Activated CD4-positive, CD25-positive, alpha-beta regulatory T cell treated with anti-CD3 and anti-CD28 coated beads, Interleukin-2, amount 50 U/mL, for 24 hours (primary cell): ENCODE data around the gene YTHDC1.

Source experiments
- ATAC-seq, 2 donors: fragments of 150-1000 bp; cut with Tn5 transposase; one replicate each; pipeline ENCODE4 v1.10.0; 2021; ENCODE audit warnings: mild to moderate bottlenecking in 1 of 2, moderate library complexity in 1 of 2

Gene YTHDC1

DNA sequence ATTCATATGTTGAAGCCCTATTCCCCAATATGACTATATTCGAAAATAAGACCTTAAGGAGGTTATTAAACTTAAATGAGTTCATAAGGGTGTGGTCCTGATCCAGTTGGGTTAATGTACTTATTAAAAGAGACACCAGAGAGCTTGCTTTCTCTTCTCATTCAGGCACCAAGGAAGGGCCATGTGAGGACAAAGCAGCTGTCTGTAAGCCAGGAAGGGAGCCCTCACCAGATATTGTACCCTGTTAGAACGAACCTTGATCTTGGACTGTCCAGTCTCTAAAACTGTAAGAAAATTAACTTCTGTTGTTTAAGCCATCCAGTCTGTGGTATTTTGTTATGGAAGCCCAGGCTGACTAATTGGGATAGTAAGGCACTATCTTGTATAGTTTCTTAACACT lies 9.1 kb upstream of the YTHDC1 start:
- ATAC-seq = no peak

DNA sequence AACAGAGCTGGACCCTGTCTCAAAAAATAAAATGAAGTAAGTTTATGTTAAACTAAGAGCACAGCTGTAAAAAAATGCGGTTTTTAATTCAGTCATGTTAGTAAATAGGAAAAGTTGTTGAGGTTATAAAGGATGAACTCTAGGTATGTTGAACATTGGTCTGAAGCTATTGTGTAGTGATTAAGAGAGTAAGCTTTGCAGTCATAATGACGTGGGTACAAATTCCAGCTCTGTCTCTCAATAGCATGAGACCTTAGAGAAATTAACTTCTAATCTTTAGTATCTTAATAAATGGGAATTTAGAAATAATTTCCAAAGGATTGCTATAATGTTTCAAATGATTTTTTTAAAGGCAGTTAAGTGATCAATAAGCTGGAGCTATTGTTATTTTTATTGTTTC lies 2.9 kb upstream of the YTHDC1 start:
- no peak for ATAC-seq

DNA sequence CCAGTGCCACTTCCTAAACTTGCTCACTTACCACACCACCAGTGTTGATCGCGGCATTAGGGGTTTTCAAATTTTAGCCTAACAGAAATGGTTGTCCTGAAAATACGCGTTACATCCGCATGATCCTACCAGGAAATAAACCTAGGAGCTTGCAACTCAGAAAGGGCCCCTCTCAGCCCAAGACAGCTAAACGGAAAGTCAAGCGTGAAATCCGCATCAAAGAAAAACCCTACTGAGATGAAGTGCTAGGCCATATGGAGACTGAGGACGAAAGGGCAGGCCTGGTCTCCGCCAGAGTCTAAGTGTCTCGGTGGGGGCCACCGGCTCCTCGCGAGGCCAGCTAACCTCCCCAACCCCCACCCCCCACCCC lies 626 bp downstream of the YTHDC1 start:
- peak; percentile 1 for ATAC-seq

DNA sequence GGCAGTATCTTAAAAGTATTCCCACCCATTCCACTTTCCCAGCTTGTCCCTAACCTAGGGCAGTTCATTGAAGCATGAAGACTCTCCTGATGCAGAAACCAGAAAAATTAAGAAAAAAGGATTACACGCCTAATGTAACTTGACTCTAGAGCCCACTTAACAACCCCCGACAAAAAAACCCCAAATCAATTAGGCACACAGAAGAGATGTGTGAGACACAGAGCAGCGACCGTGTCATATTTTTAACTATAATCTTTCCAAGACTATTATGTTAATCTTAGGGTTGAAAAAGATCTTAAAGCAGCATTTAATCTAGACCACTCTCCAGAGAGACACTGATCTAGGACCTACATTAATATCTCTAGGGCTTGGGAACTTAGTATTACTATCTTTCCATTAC lies 1.3 kb downstream of the YTHDC1 start:
- ATAC-seq = no peak

DNA sequence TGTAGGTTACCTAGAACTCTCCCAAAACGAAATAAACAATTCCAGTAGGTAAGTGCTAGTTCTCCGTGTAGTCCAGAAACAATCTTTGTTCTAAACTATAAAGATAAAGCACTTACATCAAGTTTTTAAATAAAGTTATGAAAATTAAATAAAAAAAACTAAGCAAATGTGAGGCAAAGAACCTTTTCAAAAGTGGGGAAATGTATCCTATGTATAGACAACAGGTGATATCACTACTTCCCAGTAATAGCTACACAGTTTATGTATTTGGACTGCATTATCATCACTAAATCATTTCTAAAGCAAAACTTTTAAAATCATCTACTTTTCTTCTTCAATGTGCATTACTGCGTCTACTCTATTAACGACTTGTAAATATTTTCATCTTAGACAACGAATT lies 2.0 kb downstream of the YTHDC1 start:
- no peak for ATAC-seq

DNA sequence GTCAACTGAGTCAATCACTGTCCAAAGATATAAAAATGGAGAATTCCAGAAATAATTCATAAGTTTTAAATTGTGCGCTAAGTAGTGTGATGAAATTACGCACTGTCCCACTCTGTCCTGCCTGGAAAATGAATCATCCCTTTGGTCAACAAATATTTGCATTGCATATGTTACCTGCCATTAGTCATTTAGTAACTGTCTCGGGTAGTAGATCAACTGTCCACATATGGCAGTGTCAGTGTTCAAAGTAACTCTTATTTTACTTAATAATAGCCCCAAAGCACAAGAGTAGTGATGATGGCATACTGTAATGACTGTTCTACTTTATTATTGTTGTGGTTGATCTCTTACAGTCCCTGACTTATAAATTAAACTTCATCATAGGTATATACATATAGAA lies 3.4 kb downstream of the YTHDC1 start:
- peak; percentile 34 to 51 for ATAC-seq

- ATAC-seq = no peak
Observed at GRCh38 chr4:68344785-68345184, 5.1 kb downstream of the YTHDC1 start.

DNA sequence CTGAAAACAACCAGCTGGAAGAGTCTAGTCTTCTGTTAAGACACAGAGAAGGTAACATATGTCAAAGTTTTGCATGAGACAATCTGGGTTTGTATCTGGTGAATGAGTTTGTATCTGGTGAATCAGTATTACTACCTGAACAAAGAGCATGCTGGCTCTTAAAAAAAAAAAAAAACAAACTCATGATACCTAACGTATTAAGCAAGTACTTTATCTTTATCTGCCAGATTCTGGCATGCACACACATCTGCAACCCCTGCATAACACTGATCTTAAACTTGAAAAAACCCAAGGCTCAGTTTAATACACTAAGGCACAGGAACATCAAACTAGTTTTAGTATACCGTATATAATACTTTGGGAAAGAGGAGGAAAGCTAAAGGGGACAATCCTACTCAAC lies 5.8 kb downstream of the YTHDC1 start:
- no peak for ATAC-seq

DNA sequence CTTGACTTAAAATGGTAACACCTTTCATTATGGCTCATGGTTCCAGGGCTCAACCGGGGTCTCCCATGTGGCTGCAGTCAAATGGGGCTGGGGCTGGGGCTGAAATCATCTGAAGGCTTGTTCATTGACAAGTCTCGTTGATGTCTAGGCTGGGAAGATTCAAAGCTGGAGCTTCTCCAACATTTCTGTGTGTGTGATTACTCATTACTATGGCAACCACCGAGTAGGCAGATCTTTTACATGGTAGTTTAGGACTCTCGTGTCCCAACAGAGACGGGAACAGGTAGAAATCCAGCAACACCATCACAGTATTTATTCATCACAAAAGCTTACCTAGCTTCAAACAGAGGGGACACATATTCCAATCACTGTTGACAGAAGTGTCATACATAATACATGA lies 7.8 kb downstream of the YTHDC1 start:
- ATAC-seq = no peak

GRCh38 chr4:68338625-68339024 lies 11.3 kb downstream of the YTHDC1 start:
- ATAC-seq = no peak

DNA sequence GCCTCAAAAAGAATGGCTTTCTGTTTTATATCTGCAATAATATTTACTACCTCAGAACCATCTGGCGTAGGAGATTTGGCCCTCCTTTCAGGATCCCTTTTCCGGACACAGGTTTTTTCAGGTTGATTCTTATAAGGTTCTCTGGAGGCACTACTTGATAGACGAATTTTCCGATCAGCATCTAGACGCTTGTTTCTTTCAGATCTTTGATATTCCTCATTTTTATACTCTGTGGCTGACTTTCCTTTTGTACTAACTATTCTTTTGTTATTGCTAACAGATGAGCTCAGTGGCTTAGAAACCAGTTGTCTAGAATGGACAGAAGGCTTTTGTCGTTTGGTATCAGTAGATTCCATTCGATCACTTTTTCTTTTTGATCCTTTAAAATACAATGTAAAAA lies 12.4 kb downstream of the YTHDC1 start:
- ATAC-seq = no peak

DNA sequence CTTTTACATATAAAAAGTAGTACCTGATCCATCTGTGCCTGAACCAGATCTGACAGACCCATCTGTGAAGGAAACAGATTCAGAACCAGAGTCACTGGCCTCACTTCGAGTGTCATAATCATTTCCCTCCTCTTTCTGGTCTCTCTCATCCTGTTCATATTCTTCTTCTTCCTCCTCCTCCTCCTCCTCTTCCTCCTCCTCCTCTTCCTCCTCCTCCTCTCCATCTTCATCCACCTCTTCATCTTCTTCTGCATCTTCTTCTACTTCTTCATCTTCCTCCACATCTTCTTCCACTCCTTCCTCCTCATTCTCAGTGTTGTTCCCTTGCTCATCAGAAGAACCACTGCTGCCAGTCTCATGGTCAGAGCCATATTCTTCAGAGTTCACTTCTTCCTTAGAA lies 12.9 kb downstream of the YTHDC1 start:
- ATAC-seq = no peak

- ATAC-seq = no peak
Observed at GRCh38 chr4:68336530-68336929, 13.4 kb downstream of the YTHDC1 start.

DNA sequence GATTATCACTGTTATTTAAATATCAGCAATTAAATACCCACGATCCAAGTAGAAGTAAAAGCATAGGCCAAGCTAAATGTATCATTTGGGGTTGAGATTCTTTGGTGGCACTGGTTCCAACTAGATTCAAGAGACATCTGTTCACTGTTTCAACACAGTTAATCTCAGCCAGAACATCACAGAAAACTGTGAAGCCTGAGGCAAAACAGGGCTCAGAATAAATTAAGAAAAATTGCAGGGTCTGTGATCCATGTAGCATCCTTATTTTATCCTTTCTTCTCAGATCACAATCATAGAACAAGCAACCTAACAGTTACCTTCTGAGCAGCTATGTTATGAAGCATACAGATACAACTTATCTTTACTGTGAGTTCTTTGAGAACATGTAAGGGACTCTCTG lies 23.7 kb downstream of the YTHDC1 start:
- no peak for ATAC-seq

- no peak for ATAC-seq
Observed at GRCh38 chr4:68324519-68325262, 25.2 kb downstream of the YTHDC1 start.

DNA sequence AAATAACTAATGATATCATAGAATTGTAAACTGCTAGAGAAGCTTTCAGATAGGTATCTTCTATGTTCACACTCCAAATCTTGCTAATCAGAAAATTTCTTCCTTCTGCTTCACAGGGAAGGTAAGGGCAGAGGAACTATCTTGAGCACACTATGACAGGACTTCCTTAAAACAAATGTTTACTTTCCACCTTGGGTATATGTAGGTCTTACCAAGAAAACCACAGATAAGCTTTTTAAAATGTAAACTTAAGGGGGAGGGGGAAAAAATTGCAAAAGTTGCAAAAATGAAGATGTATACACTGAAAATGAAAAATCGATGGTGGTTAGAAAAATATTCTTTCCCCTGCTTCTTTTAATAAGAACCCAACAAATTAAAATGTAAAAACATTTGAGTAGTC lies 30.9 kb downstream of the YTHDC1 start:
- ATAC-seq = no peak

DNA sequence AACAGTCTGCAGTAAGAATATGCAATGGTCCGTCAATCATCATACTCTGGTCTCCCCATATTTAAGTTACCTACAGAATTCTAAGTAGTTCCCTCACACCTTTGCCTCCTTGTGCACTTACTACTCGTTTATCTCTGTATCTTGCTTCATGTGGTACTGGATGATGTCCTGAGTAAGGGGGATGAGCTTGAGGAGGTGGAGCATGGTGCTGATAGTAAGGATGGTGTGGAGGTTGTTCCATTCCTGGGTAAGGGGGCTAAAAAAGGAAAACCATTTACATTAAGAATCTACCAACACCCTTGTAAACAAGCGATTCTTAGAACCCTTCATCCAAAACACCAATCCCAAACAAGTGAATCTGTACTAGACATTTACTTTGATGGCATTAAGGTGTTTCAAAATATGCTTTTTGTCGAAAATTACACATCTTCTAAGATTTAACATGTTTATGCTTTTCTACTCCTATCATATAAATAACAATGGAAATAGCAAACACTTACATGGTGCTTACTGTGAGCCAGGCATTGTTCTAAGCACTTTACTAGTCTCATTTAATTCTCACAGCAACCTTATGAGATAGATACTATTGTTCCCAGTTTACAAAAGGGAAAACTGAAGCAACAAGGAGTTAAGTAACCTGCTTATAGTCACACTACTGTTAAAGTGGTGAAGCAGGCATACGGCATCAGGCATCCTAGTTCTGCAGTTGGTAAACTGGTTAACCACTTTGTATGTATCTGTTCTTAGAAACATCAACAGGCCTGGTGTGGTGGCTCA lies 33.5 kb downstream of the YTHDC1 start:
- no peak for ATAC-seq

- ATAC-seq = no peak
Observed at GRCh38 chr4:68310651-68311247, 39.1 kb downstream of the YTHDC1 start.

GRCh38 chr4:68304731-68305130 lies 45.2 kb downstream of the YTHDC1 start:
- no peak for ATAC-seq

GRCh38 chr4:68299492-68300457 lies 50.1 kb downstream of the YTHDC1 start:
- ATAC-seq = peak; percentile 51 to 58

GRCh38 chr4:68297137-68297536 lies 52.8 kb downstream of the YTHDC1 start:
- ATAC-seq = no peak

DNA sequence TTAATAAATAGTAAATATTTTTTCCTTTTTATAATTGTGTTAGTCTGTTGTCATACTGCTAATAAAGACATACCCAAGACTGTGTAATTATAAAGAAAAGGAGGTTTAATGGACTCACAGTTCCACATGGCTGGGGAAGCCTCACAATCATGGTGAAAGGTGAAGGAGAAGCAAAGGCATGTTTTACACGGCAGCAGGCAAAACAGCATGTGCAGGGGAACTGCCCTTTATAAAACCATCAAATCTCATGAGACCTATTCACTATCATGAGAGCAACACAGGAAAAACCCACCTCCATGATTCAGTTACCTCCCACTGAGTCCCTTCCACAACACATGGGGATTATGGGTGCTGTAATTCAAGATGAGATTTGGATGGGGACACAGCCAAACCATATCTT lies 58.6 kb downstream of the YTHDC1 start:
- ATAC-seq = no peak

DNA sequence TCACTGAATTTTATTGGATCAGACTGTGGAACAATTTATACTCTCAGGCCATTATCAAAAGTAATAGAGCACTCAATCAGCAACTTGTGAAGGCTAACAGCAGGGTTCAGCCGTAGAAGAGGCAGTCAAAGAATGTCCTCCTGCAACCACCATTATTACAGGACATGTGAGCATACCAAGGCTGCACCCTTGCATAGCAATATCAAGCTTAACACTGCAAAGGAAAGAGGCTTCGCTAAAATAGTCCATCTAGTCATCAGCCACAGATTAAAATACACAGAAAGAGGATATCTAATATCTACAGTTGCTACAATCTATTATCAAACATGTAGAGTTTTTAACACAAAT lies 61.5 kb downstream of the YTHDC1 start:
- ATAC-seq = no peak
